ENCODE results near the gene HMOX2.

DNA sequence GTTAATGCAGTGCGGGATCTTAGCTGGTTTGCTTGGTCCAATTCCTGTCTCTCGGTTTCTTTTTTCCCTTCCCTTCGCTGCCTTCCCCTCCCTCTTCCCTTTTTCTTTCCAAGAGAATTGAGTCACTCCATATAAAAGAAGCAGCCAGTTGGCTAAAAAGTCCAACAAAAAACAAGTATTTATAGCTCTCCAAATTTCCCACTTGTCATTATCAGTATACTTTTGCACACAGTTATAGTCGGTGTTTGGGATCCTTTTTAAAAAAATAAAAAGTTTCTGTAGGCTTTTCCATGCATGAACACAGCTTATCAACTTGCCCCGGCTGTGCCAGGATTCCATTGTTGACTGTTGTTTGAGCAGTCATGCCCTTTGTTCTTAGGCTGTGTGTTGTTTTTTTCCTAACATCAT lies 24.9 kb downstream of the HMOX2 start:
- TF ChIP-seq POLR2AphosphoS5 (IDR thresholded peaks at IDR 0.05; ENCODE audit: low read depth, low read length) (no peak), TAF1 (IDR thresholded peaks at IDR 0.05; ENCODE audit: low read depth, low read length) (no peak), POLR2A (IDR thresholded peaks at IDR 0.05; ENCODE audit: low read depth, low read length) (no peak), POU2F2 (IDR thresholded peaks at IDR 0.05; ENCODE audit: low read depth, low read length) (no peak), SPI1 (IDR thresholded peaks at IDR 0.05; ENCODE audit: low read depth, low read length) (no peak)
